HCT116 (cell line): ENCODE data around the gene UBAP1L.

Experiments used
- ATF3 ChIP-seq: IDR thresholded peaks from 2 replicates; pipeline ENCODE4 v1.6.1; 2012
- CEBPB ChIP-seq: IDR thresholded peaks from 2 replicates; pipeline ENCODE4 v1.6.1; 2012; ENCODE audit warnings: low read depth
- EZH2 ChIP-seq: fragments of 200-600 bp; sonication (generic); IDR thresholded peaks from 2 replicates; pipeline ENCODE4 v1.6.1; 2017; ENCODE audit warnings: antibody characterized with exemption, mixed run types
- EZH2phosphoT487 ChIP-seq: fragments of 200-600 bp; IDR thresholded peaks from 2 replicates; pipeline ENCODE4 v1.6.1; 2018; ENCODE audit warnings: antibody characterized with exemption, borderline replicate concordance
- POLR2A ChIP-seq: IDR thresholded peaks from 2 replicates; pipeline ENCODE4 v1.7.0; 2011; ENCODE audit warnings: borderline replicate concordance; ENCODE audit not compliant: insufficient read depth, insufficient read length; ENCODE audit errors: extremely low read depth
- POLR2AphosphoS5 ChIP-seq: IDR thresholded peaks from 2 replicates; pipeline ENCODE4 v1.6.1; 2011; ENCODE audit warnings: mild to moderate bottlenecking, low read depth, low read length, moderate library complexity
- RAD21 ChIP-seq: IDR thresholded peaks from 2 replicates; pipeline ENCODE4 v1.6.1; 2012; ENCODE audit warnings: low read depth, mild to moderate bottlenecking
- SP1 ChIP-seq: IDR thresholded peaks from 2 replicates; pipeline ENCODE4 v1.6.1; 2012; ENCODE audit warnings: low read depth
- TCF7L2 ChIP-seq: IDR thresholded peaks from 2 replicates; pipeline ENCODE4 v1.7.0; 2011; ENCODE audit warnings: borderline replicate concordance, inconsistent platforms; ENCODE audit not compliant: insufficient read depth, insufficient read length; ENCODE audit errors: extremely low read depth
- YY1 ChIP-seq: IDR thresholded peaks from 2 replicates; pipeline ENCODE4 v1.6.1; 2011; ENCODE audit warnings: low read length, low read depth, moderate library complexity, mild to moderate bottlenecking; ENCODE audit not compliant: insufficient replicate concordance; ENCODE audit errors: extremely low read depth
- TF ChIP-seq, protein P1 (sequence below), 3 experiments: fragments of 200-600 bp in 1 of 3; sonication (generic) in 1 of 3; IDR thresholded peaks in 2 of 3; conservative IDR thresholded peaks in 1 of 3; 2 replicates each; pipeline ENCODE4 v1.5.1; 2012 to 2017; ENCODE audit warnings: low read depth in 2 of 3, low read length in 2 of 3, antibody characterized with exemption in 1 of 3, borderline replicate concordance in 1 of 3, control low read depth in 1 of 3, mild to moderate bottlenecking in 1 of 3, mixed read lengths in 1 of 3, mixed run types in 1 of 3, moderate library complexity in 1 of 3; ENCODE audit not compliant: insufficient read depth in 1 of 3
- TF ChIP-seq, protein P2 (sequence below): IDR thresholded peaks from 2 replicates; pipeline ENCODE4 v1.6.1; 2012
- TF ChIP-seq, protein P3 (sequence below): IDR thresholded peaks from 2 replicates; pipeline ENCODE4 v1.6.1; 2012; ENCODE audit warnings: low read depth

- TF ChIP-seq, protein P1, sequence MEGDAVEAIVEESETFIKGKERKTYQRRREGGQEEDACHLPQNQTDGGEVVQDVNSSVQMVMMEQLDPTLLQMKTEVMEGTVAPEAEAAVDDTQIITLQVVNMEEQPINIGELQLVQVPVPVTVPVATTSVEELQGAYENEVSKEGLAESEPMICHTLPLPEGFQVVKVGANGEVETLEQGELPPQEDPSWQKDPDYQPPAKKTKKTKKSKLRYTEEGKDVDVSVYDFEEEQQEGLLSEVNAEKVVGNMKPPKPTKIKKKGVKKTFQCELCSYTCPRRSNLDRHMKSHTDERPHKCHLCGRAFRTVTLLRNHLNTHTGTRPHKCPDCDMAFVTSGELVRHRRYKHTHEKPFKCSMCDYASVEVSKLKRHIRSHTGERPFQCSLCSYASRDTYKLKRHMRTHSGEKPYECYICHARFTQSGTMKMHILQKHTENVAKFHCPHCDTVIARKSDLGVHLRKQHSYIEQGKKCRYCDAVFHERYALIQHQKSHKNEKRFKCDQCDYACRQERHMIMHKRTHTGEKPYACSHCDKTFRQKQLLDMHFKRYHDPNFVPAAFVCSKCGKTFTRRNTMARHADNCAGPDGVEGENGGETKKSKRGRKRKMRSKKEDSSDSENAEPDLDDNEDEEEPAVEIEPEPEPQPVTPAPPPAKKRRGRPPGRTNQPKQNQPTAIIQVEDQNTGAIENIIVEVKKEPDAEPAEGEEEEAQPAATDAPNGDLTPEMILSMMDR (IDR thresholded peaks at IDR 0.05 in 2 of 3, conservative IDR thresholded peaks at IDR 0.05 in 1 of 3; ENCODE audit: borderline replicate concordance in 1 of 3, insufficient read depth in 1 of 3, low read depth in 2 of 3, low read length in 2 of 3), result no peak
- TF ChIP-seq EZH2, result no peak
- no peak for TF ChIP-seq YY1
- no peak for TF ChIP-seq TCF7L2
- no peak for TF ChIP-seq POLR2A
- no peak for TF ChIP-seq CEBPB
- TF ChIP-seq, protein P2, sequence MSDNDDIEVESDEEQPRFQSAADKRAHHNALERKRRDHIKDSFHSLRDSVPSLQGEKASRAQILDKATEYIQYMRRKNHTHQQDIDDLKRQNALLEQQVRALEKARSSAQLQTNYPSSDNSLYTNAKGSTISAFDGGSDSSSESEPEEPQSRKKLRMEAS, result no peak
- TF ChIP-seq SP1, result no peak
- TF ChIP-seq EZH2phosphoT487, result no peak
- no peak for TF ChIP-seq RAD21
- TF ChIP-seq ATF3, result no peak
- TF ChIP-seq POLR2AphosphoS5, result no peak
- TF ChIP-seq, protein P3, sequence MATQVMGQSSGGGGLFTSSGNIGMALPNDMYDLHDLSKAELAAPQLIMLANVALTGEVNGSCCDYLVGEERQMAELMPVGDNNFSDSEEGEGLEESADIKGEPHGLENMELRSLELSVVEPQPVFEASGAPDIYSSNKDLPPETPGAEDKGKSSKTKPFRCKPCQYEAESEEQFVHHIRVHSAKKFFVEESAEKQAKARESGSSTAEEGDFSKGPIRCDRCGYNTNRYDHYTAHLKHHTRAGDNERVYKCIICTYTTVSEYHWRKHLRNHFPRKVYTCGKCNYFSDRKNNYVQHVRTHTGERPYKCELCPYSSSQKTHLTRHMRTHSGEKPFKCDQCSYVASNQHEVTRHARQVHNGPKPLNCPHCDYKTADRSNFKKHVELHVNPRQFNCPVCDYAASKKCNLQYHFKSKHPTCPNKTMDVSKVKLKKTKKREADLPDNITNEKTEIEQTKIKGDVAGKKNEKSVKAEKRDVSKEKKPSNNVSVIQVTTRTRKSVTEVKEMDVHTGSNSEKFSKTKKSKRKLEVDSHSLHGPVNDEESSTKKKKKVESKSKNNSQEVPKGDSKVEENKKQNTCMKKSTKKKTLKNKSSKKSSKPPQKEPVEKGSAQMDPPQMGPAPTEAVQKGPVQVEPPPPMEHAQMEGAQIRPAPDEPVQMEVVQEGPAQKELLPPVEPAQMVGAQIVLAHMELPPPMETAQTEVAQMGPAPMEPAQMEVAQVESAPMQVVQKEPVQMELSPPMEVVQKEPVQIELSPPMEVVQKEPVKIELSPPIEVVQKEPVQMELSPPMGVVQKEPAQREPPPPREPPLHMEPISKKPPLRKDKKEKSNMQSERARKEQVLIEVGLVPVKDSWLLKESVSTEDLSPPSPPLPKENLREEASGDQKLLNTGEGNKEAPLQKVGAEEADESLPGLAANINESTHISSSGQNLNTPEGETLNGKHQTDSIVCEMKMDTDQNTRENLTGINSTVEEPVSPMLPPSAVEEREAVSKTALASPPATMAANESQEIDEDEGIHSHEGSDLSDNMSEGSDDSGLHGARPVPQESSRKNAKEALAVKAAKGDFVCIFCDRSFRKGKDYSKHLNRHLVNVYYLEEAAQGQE, result no peak
Observed at GRCh38 chr15:65096481-65097385, 18.3 kb downstream of the UBAP1L start.
